Loucy (cell line): Measurements from ENCODE around the gene CBX8.

Source experiments
- H2AFZ ChIP-seq: fragments of 200-600 bp; sonication (generic); 2 replicates; pipeline ENCODE4 v1.6.0; 2016; ENCODE audit warnings: antibody characterized with exemption, mild to moderate bottlenecking, low read length, moderate library complexity
- H3F3A ChIP-seq: fragments of 200-600 bp; 2 replicates; pipeline ENCODE4 v1.6.0; 2016; ENCODE audit warnings: antibody characterized with exemption, low read depth, mild to moderate bottlenecking
- H3K27me3 ChIP-seq: fragments of 200-600 bp; sonication (generic); 2 replicates; pipeline ENCODE4 v1.6.1; 2014; ENCODE audit warnings: low read length, mild to moderate bottlenecking; ENCODE audit not compliant: insufficient read depth, poor library complexity, severe bottlenecking
- H3K36me3 ChIP-seq: fragments of 200-600 bp; sonication (generic); 2 replicates; pipeline ENCODE4 v1.6.1; 2016; ENCODE audit warnings: low read length; ENCODE audit not compliant: insufficient read depth
- H3K4me1 ChIP-seq: fragments of 200-600 bp; sonication (generic); 2 replicates; pipeline ENCODE4 v1.5.1; 2014; ENCODE audit warnings: low read length, mild to moderate bottlenecking; ENCODE audit not compliant: insufficient read depth, poor library complexity, severe bottlenecking
- H3K4me2 ChIP-seq: fragments of 200-600 bp; sonication (generic); 2 replicates; pipeline ENCODE4 v1.6.0; 2014; ENCODE audit warnings: antibody characterized with exemption, low read length, low read depth, mild to moderate bottlenecking; ENCODE audit not compliant: poor library complexity, severe bottlenecking
- H3K4me3 ChIP-seq: fragments of 200-600 bp; sonication (generic); 2 replicates; pipeline ENCODE4 v1.5.1; 2014; ENCODE audit warnings: low read length, mild to moderate bottlenecking, mixed read lengths; ENCODE audit not compliant: poor library complexity, severe bottlenecking
- H3K79me2 ChIP-seq: fragments of 200-600 bp; sonication (generic); 2 replicates; pipeline ENCODE4 v1.6.1; 2014; ENCODE audit warnings: low read length; ENCODE audit not compliant: insufficient read depth
- H3K9ac ChIP-seq: fragments of 200-600 bp; sonication (generic); 2 replicates; pipeline ENCODE4 v1.6.0; 2014; ENCODE audit warnings: mild to moderate bottlenecking, low read depth, low read length, moderate library complexity; ENCODE audit not compliant: poor library complexity, severe bottlenecking
- H3K9me2 ChIP-seq: fragments of 200-600 bp; sonication (generic); replicated peaks from 2 replicates; pipeline ENCODE4 v1.6.1; 2016; ENCODE audit warnings: low read depth, low read length, mixed read lengths
- H3K9me3 ChIP-seq: fragments of 200-600 bp; sonication (generic); 2 replicates; pipeline ENCODE4 v1.6.1; 2014; ENCODE audit warnings: mild to moderate bottlenecking, antibody characterized with exemption, low read length, low read depth; ENCODE audit not compliant: insufficient read depth
- H4K20me1 ChIP-seq: fragments of 200-600 bp; sonication (generic); 2 replicates; pipeline ENCODE4 v1.6.0; 2014; ENCODE audit warnings: antibody characterized with exemption, low read length, mild to moderate bottlenecking; ENCODE audit not compliant: insufficient read depth, poor library complexity, severe bottlenecking
- CTCF ChIP-seq: fragments of 200-600 bp; sonication (generic); conservative IDR thresholded peaks from 2 replicates; pipeline ENCODE4 v1.5.1; 2014; ENCODE audit warnings: mild to moderate bottlenecking, antibody characterized with exemption, low read length
- EZH2phosphoT487 ChIP-seq: fragments of 200-600 bp; IDR thresholded peaks from 2 replicates; pipeline ENCODE4 v1.6.1; 2018; ENCODE audit warnings: antibody characterized with exemption, mild to moderate bottlenecking, moderate library complexity, borderline replicate concordance

The CBX8 gene

GRCh38 chr17:79826204-79826680 lies 29.4 kb upstream of the CBX8 start:
- Histone ChIP-seq H3K79me2 (peaks cover 2% of the 10 kb centered on the region; the same call in 1 of the 2 replicates), H3K9me3 (no peaks in the 10 kb centered on the region), H3K4me2 (no peak overlapping the region), H3F3A (0 out of 2 replicates have a peak, but pooled peaks cover 3% of the 10 kb centered on the region), H3K4me1 (peaks cover 18% of the 10 kb centered on the region), H3K36me3 (no peaks in the 10 kb centered on the region), H2AFZ (no peak overlapping the region), H3K4me3 (no peak overlapping the region), H4K20me1 (peaks cover under 1% of the 10 kb centered on the region), H3K27me3 (no peaks in the 10 kb centered on the region), H3K9me2 (no peaks in the 10 kb centered on the region), H3K9ac (no peak overlapping the region)
- TF ChIP-seq EZH2phosphoT487 = no peak
- no peak for TF ChIP-seq CTCF

GRCh38 chr17:79825580-79825921 lies 28.7 kb upstream of the CBX8 start:
- no peaks in the 10 kb centered on the region for H3K79me2 ChIP-seq
- H3K36me3 ChIP-seq = no peaks in the 10 kb centered on the region
- no peak overlapping the region for H2AFZ ChIP-seq
- H3K4me3 ChIP-seq = no peak overlapping the region
- H3K9me2 ChIP-seq = no peaks in the 10 kb centered on the region
- H3K9ac ChIP-seq = no peak overlapping the region
- no peaks in the 10 kb centered on the region for H4K20me1 ChIP-seq
- H3F3A ChIP-seq = 0 out of 2 replicates have a peak, but pooled peaks cover 2% of the 10 kb centered on the region
- peaks cover 18% of the 10 kb centered on the region for H3K4me1 ChIP-seq
- H3K9me3 ChIP-seq = no peaks in the 10 kb centered on the region
- TF ChIP-seq EZH2phosphoT487 (no peak), CTCF (no peak)
- H3K4me2 ChIP-seq = no peak overlapping the region
- H3K27me3 ChIP-seq = no peaks in the 10 kb centered on the region

- H3F3A ChIP-seq = no peaks in the 10 kb centered on the region
- peaks cover 18% of the 10 kb centered on the region for H3K4me1 ChIP-seq
- H3K4me2 ChIP-seq = no peak overlapping the region
- no peaks in the 10 kb centered on the region for H3K27me3 ChIP-seq
- H3K36me3 ChIP-seq = no peaks in the 10 kb centered on the region
- TF ChIP-seq CTCF (no peak), EZH2phosphoT487 (no peak)
- H3K4me3 ChIP-seq = no peak overlapping the region
- no peak overlapping the region for H2AFZ ChIP-seq
- no peaks in the 10 kb centered on the region for H3K9me2 ChIP-seq
- no peaks in the 10 kb centered on the region for H4K20me1 ChIP-seq
- H3K9me3 ChIP-seq = no peaks in the 10 kb centered on the region
- no peaks in the 10 kb centered on the region for H3K79me2 ChIP-seq
- H3K9ac ChIP-seq = no peak overlapping the region
These were observed 28.2 kb upstream of the CBX8 start for GRCh38 chr17:79824893-79825579.
